H9 (cell line): ENCODE results near the gene CHIC1. TPM values are rescaled to one million over a fixed set of nuclear protein-coding genes. Genes with fewer than 3 reads are reported as not detected.
"Not testable (repeated sequence)": the region's sequence is repeated elsewhere in the genome, so short reads cannot be mapped to it uniquely, and the experiment has no call there.

ENCODE experiments used
- DNase-seq: peaks from one replicate; pipeline ENCODE4 v3.0.0-alpha.2; 2017
- H2AFZ ChIP-seq: one replicate; pipeline ENCODE4 v1.6.1; 2013; ENCODE audit warnings: mild to moderate bottlenecking, low read length, control low read depth, moderate library complexity
- H2AK5ac ChIP-seq: 2 replicates; pipeline ENCODE4 v1.6.1; 2013; ENCODE audit warnings: low read length, control low read depth, mixed read lengths; ENCODE audit not compliant: insufficient read length
- H2BK120ac ChIP-seq: one replicate; pipeline ENCODE4 v1.6.1; 2013; ENCODE audit warnings: low read depth, mild to moderate bottlenecking, low read length, control low read depth, inconsistent platforms; ENCODE audit not compliant: poor library complexity, severe bottlenecking
- H2BK12ac ChIP-seq: 2 replicates; pipeline ENCODE4 v1.6.1; 2013; ENCODE audit warnings: low read length, control low read depth, mixed read lengths, low read depth; ENCODE audit not compliant: insufficient read length
- H2BK15ac ChIP-seq: 2 replicates; pipeline ENCODE4 v1.6.1; 2013; ENCODE audit warnings: low read depth, low read length, control low read depth
- H2BK20ac ChIP-seq: one replicate; pipeline ENCODE4 v1.6.1; 2013; ENCODE audit warnings: low read depth, mild to moderate bottlenecking, low read length, control low read depth, inconsistent platforms; ENCODE audit not compliant: poor library complexity, severe bottlenecking
- H2BK5ac ChIP-seq: 2 replicates; pipeline ENCODE4 v1.6.1; 2013; ENCODE audit warnings: low read length, control low read depth, mixed read lengths; ENCODE audit not compliant: insufficient read length
- H3K14ac ChIP-seq: 2 replicates; pipeline ENCODE4 v1.6.1; 2013; ENCODE audit warnings: low read length, control low read depth; ENCODE audit not compliant: insufficient read depth
- H3K18ac ChIP-seq: 2 replicates; pipeline ENCODE4 v1.6.1; 2013; ENCODE audit warnings: low read depth, mild to moderate bottlenecking, mixed read lengths, low read length, control low read depth; ENCODE audit not compliant: insufficient read length
- H3K23ac ChIP-seq: 2 replicates; pipeline ENCODE4 v1.6.1; 2013; ENCODE audit warnings: low read length, control low read depth, mixed read lengths, low read depth; ENCODE audit not compliant: insufficient read length
- H3K23me2 ChIP-seq: 2 replicates; pipeline ENCODE4 v1.6.1; 2013; ENCODE audit warnings: low read depth, mild to moderate bottlenecking, mixed read lengths, low read length, control low read depth; ENCODE audit not compliant: insufficient read length, poor library complexity, severe bottlenecking
- H3K27ac ChIP-seq: 2 replicates; pipeline ENCODE4 v1.5.1; 2013; ENCODE audit warnings: low read length, control low read depth, mixed read lengths, low read depth; ENCODE audit not compliant: insufficient read length
- H3K27me3 ChIP-seq: 2 replicates; pipeline ENCODE4 v1.6.1; 2013; ENCODE audit warnings: low read length, control low read depth, inconsistent platforms; ENCODE audit not compliant: insufficient read depth
- H3K4ac ChIP-seq: 2 replicates; pipeline ENCODE4 v1.6.1; 2013; ENCODE audit warnings: low read depth, mild to moderate bottlenecking, control low read depth, inconsistent platforms, low read length, moderate library complexity
- H3K4me1 ChIP-seq: 2 replicates; pipeline ENCODE4 v1.6.1; 2013; ENCODE audit warnings: low read length, control low read depth, inconsistent platforms; ENCODE audit not compliant: insufficient read depth
- H3K4me2 ChIP-seq: 2 replicates; pipeline ENCODE4 v1.6.1; 2013; ENCODE audit warnings: low read length, control low read depth, mixed read lengths; ENCODE audit not compliant: insufficient read length, insufficient read depth
- H3K56ac ChIP-seq: 2 replicates; pipeline ENCODE4 v1.6.1; 2013; ENCODE audit warnings: low read depth, mild to moderate bottlenecking, mixed read lengths, low read length, control low read depth; ENCODE audit not compliant: insufficient read length
- H3K79me1 ChIP-seq: 2 replicates; pipeline ENCODE4 v1.6.1; 2013; ENCODE audit warnings: low read depth, mild to moderate bottlenecking, moderate library complexity, low read length, control low read depth, inconsistent platforms; ENCODE audit not compliant: insufficient read depth, poor library complexity, severe bottlenecking
- H3K79me2 ChIP-seq: 2 replicates; pipeline ENCODE4 v1.6.1; 2013; ENCODE audit warnings: low read length, control low read depth, inconsistent platforms; ENCODE audit not compliant: insufficient read depth
- H3K9ac ChIP-seq: 2 replicates; pipeline ENCODE4 v1.6.1; 2013; ENCODE audit warnings: low read length, control low read depth, mixed read lengths; ENCODE audit not compliant: insufficient read length; ENCODE audit errors: extremely low read depth
- H3K9me3 ChIP-seq: one replicate; pipeline ENCODE4 v1.6.1; 2013; ENCODE audit warnings: low read depth, low read length, inconsistent platforms; ENCODE audit not compliant: control insufficient read depth
- H3T11ph ChIP-seq: one replicate; pipeline ENCODE4 v1.6.1; 2013; ENCODE audit warnings: mild to moderate bottlenecking, low read length, control low read depth, inconsistent platforms
- H4K20me1 ChIP-seq: one replicate; pipeline ENCODE4 v1.6.1; 2013; ENCODE audit not compliant: control insufficient read depth, insufficient read length, insufficient read depth
- H4K5ac ChIP-seq: 2 replicates; pipeline ENCODE4 v1.6.1; 2013; ENCODE audit warnings: low read depth, mild to moderate bottlenecking, mixed read lengths, low read length, control low read depth; ENCODE audit not compliant: insufficient read length
- H4K8ac ChIP-seq: replicated peaks from 2 replicates; pipeline ENCODE4 v1.6.1; 2013; ENCODE audit warnings: low read length, control low read depth, mixed read lengths, low read depth; ENCODE audit not compliant: insufficient read length
- H4K91ac ChIP-seq: 2 replicates; pipeline ENCODE4 v1.6.1; 2013; ENCODE audit warnings: low read depth, mild to moderate bottlenecking, moderate library complexity, mixed read lengths, low read length, control low read depth; ENCODE audit not compliant: insufficient read length
- H3K27ac Mint-ChIP-seq, 3 experiments: 2 replicates in 2 of 3; 3 replicates in 1 of 3; pipeline ENCODE4 v1.8.0; 2020 to 2021; ENCODE audit warnings: mixed read lengths in 3 of 3, mild to moderate bottlenecking in 1 of 3, moderate library complexity in 1 of 3
- H3K27me3 Mint-ChIP-seq: 2 replicates; pipeline ENCODE4 v1.8.0; 2021; ENCODE audit warnings: low read depth, mild to moderate bottlenecking, moderate library complexity, mixed read lengths
- H3K36me3 Mint-ChIP-seq, 3 experiments: 2 replicates in 2 of 3; 3 replicates in 1 of 3; pipeline ENCODE4 v1.8.0; 2020 to 2021; ENCODE audit warnings: low read depth in 3 of 3, mixed read lengths in 3 of 3; ENCODE audit not compliant: insufficient read depth in 1 of 3
- H3K4me1 Mint-ChIP-seq, 2 experiments: 2 replicates each; pipeline ENCODE4 v1.8.0; 2020; ENCODE audit warnings: mixed read lengths in 2 of 2
- H3K4me3 Mint-ChIP-seq, 2 experiments: 2 replicates in 1 of 2; 3 replicates in 1 of 2; pipeline ENCODE4 v1.8.0; 2020 to 2021; ENCODE audit warnings: mild to moderate bottlenecking in 2 of 2, mixed read lengths in 2 of 2, moderate library complexity in 1 of 2
- H3K9me3 Mint-ChIP-seq, 2 experiments: 2 replicates in 1 of 2; 3 replicates in 1 of 2; pipeline ENCODE4 v1.8.0; 2020; ENCODE audit warnings: mild to moderate bottlenecking in 2 of 2, mixed read lengths in 2 of 2, moderate library complexity in 1 of 2
- WGBS: extraction: QIAGEN DNeasy Blood & Tissue Kit; methylation state at CpG from one replicate; pipeline ENCODE4 v1.1.7; 2013; ENCODE audit warnings: missing lambda C conversion rate, low lambda C conversion rate, mixed read lengths; ENCODE audit not compliant: insufficient read length; ENCODE audit errors: extremely low coverage; 5-methylcytosine and 5-hydroxymethylcytosine counted together
- total RNA-seq: library from RNA; stranded (reverse); gene quantifications from 2 replicates; pipeline ENCODE4 v1.2.1, GENCODE V29; 2021
- TF ChIP-seq, protein P1 (sequence below): fragments of 200-600 bp; sonication (generic); conservative IDR thresholded peaks from 3 replicates; pipeline ENCODE4 v1.8.0; 2021; ENCODE audit warnings: antibody characterized with exemption, mild to moderate bottlenecking

Gene CHIC1
- total RNA-seq, 1 experiment from 2014 or later: 17.2 TPM

DNA sequence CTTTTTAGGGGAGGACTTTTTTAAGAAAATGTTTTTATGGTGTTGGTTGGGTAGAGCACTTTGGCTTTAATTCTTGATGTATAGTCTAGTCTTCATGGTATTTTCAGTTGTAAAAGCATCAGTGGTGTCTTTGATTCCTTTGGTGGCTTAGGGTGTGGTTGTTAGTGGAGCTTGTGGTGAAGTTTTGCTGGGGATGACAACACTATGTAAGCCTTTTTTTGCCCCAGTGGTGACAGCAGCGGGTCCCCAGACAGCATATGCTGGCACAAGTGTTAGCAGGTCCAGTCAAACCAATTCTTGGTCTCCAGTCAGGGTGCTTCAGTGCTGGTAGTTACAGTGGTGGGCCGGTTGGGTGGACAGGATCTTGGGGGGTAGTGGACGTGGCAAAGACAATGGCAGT lies 52.0 kb downstream of the CHIC1 start:
- no peak for DNase-seq
- no peak overlapping the region for H3K4ac ChIP-seq
- whole genome bisulfite sequencing: no CpG with 5 or more reads among the region's 3 CpGs

DNA sequence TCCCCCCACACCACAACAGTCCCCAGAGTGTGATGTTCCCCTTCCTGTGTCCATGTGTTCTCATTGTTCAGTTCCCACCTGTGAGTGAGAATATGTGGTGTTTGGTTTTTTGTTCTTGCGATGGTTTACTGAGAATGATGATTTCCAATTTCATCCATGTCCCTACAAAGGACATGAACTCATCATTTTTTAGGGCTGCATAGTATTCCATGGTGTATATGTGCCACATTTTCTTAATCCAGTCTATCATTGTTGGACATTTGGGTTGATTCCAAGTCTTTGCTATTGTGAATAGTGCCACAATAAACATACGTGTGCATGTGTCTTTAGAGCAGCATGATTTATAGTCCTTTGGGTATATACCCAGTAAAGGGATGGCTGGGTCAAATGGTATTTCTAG lies 78.7 kb downstream of the CHIC1 start:
- not testable (repeated sequence) for H2BK15ac ChIP-seq, H2AFZ ChIP-seq, H4K20me1 ChIP-seq, DNase-seq, H3K4me1 ChIP-seq, H3K79me1 ChIP-seq, H3K79me2 ChIP-seq, H3K27me3 ChIP-seq, H2BK120ac ChIP-seq, H3K18ac ChIP-seq, H4K5ac ChIP-seq, H3K27me3 Mint-ChIP-seq, H3K4me1 Mint-ChIP-seq, H3K27ac ChIP-seq, H2BK12ac ChIP-seq, H4K8ac ChIP-seq, H3K56ac ChIP-seq, H3K23ac ChIP-seq, H4K91ac ChIP-seq, H3K9ac ChIP-seq, H2AK5ac ChIP-seq, H2BK5ac ChIP-seq, H3K4me2 ChIP-seq, H3T11ph ChIP-seq, H3K4ac ChIP-seq, H2BK20ac ChIP-seq, H3K14ac ChIP-seq, H3K23me2 ChIP-seq, H3K27ac Mint-ChIP-seq, H3K4me3 Mint-ChIP-seq
- Mint-ChIP-seq H3K36me3 (peaks cover 67 to 84% (median 80%) of the 10 kb centered on the region in 3 experiments), H3K9me3 (peaks cover 80 to 81% of the 10 kb centered on the region in 2 experiments)
- no CpG with 5 or more reads among the region's 2 CpGs for WGBS
- peaks cover 21% of the 10 kb centered on the region for H3K9me3 ChIP-seq

More for the DNA sequence above, 52.0 kb downstream of the CHIC1 start:
- H3K56ac ChIP-seq: no peak overlapping the region
- no peak overlapping the region for H2BK20ac ChIP-seq
- no peak overlapping the region for H3K4me2 ChIP-seq
- no peak overlapping the region for H2BK15ac ChIP-seq
- no peaks in the 10 kb centered on the region; the same call in 1 of the 2 replicates for H3K79me2 ChIP-seq
- no peak overlapping the region for H3T11ph ChIP-seq
- H2AFZ ChIP-seq: no peak overlapping the region
- no peak overlapping the region for H3K9ac ChIP-seq
- no peaks in the 10 kb centered on the region for H3K23me2 ChIP-seq
- H4K8ac ChIP-seq: no peak overlapping the region
- no peak overlapping the region for H2AK5ac ChIP-seq
- Mint-ChIP-seq H3K9me3 (peaks cover 46 to 60% of the 10 kb centered on the region in 2 experiments), H3K27ac (no peak overlapping the region), H3K36me3 (peaks cover 57 to 83% (median 69%) of the 10 kb centered on the region in 3 experiments), H3K4me1 (peaks cover 0 to 16% of the 10 kb centered on the region in 2 experiments; a peak in 2 of 4 replicates), H3K27me3 (no peaks in the 10 kb centered on the region; the same call in none of the 2 replicates), H3K4me3 (no peak overlapping the region)
- H3K23ac ChIP-seq: no peak overlapping the region
- H2BK5ac ChIP-seq: no peak overlapping the region
- no peaks in the 10 kb centered on the region for H3K9me3 ChIP-seq
- H2BK120ac ChIP-seq: no peak overlapping the region
- peaks cover 2% of the 10 kb centered on the region for H3K79me1 ChIP-seq
- no peaks in the 10 kb centered on the region for H3K27me3 ChIP-seq
- H4K91ac ChIP-seq: no peak overlapping the region
- TF ChIP-seq, protein P1, sequence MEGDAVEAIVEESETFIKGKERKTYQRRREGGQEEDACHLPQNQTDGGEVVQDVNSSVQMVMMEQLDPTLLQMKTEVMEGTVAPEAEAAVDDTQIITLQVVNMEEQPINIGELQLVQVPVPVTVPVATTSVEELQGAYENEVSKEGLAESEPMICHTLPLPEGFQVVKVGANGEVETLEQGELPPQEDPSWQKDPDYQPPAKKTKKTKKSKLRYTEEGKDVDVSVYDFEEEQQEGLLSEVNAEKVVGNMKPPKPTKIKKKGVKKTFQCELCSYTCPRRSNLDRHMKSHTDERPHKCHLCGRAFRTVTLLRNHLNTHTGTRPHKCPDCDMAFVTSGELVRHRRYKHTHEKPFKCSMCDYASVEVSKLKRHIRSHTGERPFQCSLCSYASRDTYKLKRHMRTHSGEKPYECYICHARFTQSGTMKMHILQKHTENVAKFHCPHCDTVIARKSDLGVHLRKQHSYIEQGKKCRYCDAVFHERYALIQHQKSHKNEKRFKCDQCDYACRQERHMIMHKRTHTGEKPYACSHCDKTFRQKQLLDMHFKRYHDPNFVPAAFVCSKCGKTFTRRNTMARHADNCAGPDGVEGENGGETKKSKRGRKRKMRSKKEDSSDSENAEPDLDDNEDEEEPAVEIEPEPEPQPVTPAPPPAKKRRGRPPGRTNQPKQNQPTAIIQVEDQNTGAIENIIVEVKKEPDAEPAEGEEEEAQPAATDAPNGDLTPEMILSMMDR: no peak
- H3K27ac ChIP-seq: no peak overlapping the region
- H2BK12ac ChIP-seq: no peak overlapping the region
- H4K20me1 ChIP-seq: no peaks in the 10 kb centered on the region
- no peak overlapping the region for H4K5ac ChIP-seq
- no peak overlapping the region for H3K18ac ChIP-seq
- no peak overlapping the region for H3K14ac ChIP-seq
- H3K4me1 ChIP-seq: no peaks in the 10 kb centered on the region
